Brain microvascular endothelial cell (primary cell): ENCODE results near the gene CEP131.

Source experiments
- DNase-seq: peaks from one replicate; pipeline ENCODE4 v3.0.0-alpha.2; 2020
- H3K27ac ChIP-seq: fragments of 250-450 bp; sonication (Bioruptor Pico); 2 replicates; pipeline ENCODE4 v1.5.1; 2020; ENCODE audit warnings: mild to moderate bottlenecking, moderate library complexity
- H3K27me3 ChIP-seq: fragments of 250-450 bp; sonication (Bioruptor Pico); replicated peaks from 2 replicates; pipeline ENCODE4 v1.5.1; 2020; ENCODE audit warnings: mild to moderate bottlenecking
- H3K36me3 ChIP-seq: fragments of 250-450 bp; sonication (Bioruptor Pico); replicated peaks from 2 replicates; pipeline ENCODE4 v1.5.1; 2020; ENCODE audit warnings: mild to moderate bottlenecking
- H3K4me3 ChIP-seq: 2 replicates; pipeline ENCODE4 v1.5.1; 2011; ENCODE audit warnings: low read depth, mild to moderate bottlenecking, control low read depth, low read length, moderate library complexity
- CTCF ChIP-seq: IDR thresholded peaks from 2 replicates; pipeline ENCODE4 v1.5.1; 2011; ENCODE audit warnings: low read depth, mild to moderate bottlenecking, moderate library complexity, low read length, control low read depth, inconsistent platforms; ENCODE audit errors: missing control alignments
- in situ Hi-C: cut with HindIII; loops from 2 replicates; pipeline ENCODE4 v1.10.0; 2017; ENCODE audit warnings: low sequenced_read_pairs, low pct_ligation_motif_present

CEP131 gene

DNA sequence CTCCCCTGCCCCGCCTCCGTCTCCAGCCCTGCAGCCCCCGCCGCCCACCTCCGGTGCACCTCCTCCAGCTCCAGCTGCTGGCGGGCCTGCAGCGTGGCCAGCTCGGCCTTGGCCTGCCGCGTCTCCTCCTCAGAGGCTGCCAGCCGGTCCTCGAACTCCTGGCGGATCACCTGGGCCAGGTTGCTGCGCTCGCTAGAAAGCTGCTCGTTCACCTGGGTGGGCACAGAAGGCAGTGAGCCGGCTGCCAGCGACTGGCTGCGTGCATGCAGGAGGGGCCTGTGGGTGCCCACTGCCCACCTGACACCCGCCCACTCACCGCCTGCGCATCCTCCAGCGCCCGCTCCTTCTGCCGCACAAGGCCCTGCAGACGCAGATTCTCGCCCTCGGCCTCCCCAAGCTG lies 32.2 kb downstream of the CEP131 start:
- in situ Hi-C loops = no loop called here
- Histone ChIP-seq H3K27ac (no peak overlapping the region), H3K36me3 (no peaks in the 10 kb centered on the region), H3K4me3 (no peak overlapping the region), H3K27me3 (no peaks in the 10 kb centered on the region)
- no peak for TF ChIP-seq CTCF
- no peak for DNase-seq

- TF ChIP-seq CTCF = peak; percentile 42
- H3K36me3 ChIP-seq = no peaks in the 10 kb centered on the region
- no peak for DNase-seq
- H3K27ac ChIP-seq = no peak overlapping the region
- in situ Hi-C loops = loop anchor here (5.0 kb wide), 1 partner anchor 58 kb away; no protein-coding TSS in a partner anchor
- H3K27me3 ChIP-seq = no peaks in the 10 kb centered on the region
- H3K4me3 ChIP-seq = no peak overlapping the region
Measured at GRCh38 chr17:81189670-81190530, 32.9 kb downstream of the CEP131 start.

GRCh38 chr17:81189016-81189415 lies 33.7 kb downstream of the CEP131 start:
- Histone ChIP-seq H3K27ac (no peak overlapping the region), H3K4me3 (no peak overlapping the region), H3K27me3 (no peaks in the 10 kb centered on the region), H3K36me3 (no peaks in the 10 kb centered on the region)
- DNase-seq = no peak
- no peak for TF ChIP-seq CTCF
- in situ Hi-C loops = loop anchor here (5.0 kb wide), 1 partner anchor 57 kb away; no protein-coding TSS in a partner anchor

- no peak overlapping the region for H3K4me3 ChIP-seq
- DNase-seq = no peak
- H3K27ac ChIP-seq = no peak overlapping the region
- TF ChIP-seq CTCF = no peak
- H3K27me3 ChIP-seq = no peaks in the 10 kb centered on the region
- H3K36me3 ChIP-seq = no peaks in the 10 kb centered on the region
- in situ Hi-C loops = loop anchor here (5.0 kb wide), 1 partner anchor 56 kb away; no protein-coding TSS in a partner anchor
Measured at GRCh38 chr17:81188491-81188840, 34.3 kb downstream of the CEP131 start.

DNA sequence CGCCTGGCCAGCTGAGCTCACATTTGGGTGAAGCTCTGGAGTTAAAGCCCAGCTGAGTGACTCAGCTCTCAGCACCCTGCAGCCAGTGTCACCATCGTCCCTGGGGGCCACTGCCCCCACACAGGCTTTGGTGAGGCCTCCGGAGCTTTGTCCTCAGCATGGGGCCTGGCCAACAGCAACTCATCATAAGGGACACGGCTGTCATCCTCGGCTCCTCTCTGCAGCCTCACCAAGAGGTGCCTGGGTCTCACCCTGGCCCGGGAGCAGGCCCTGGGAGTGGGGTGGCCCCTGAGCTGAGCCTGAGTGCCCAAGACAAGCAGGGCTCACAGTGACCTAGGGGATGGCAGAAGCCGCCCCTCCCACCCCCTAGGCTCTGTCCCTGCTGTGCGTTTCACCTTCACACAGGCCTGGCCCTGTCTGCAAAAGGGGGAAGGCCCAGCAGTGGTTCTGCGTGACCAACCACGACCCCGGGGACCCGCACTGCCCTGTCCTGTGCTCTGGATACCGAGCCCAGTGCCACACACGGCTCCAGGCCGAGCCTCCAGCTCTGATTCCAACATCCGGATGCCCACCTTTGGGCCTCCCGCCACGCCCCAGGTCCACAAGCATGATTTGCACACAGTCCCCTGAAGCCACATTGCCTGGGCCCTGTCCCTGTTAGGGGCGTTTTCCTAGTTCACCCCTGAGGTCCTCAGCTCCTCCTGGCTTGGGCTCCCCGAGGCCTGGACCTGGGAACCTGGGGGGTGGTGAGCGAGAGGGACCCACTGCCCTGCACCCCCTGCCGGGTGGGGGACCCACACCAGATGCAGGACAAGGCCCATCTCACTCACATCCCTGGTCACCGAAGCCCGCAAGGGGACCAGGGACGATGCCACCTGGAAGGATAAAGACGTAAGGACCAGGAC lies 34.9 kb downstream of the CEP131 start:
- no peak for DNase-seq
- in situ Hi-C loops = loop anchor here (5.0 kb wide), 1 partner anchor 56 kb away; no protein-coding TSS in a partner anchor
- no peaks in the 10 kb centered on the region for H3K27me3 ChIP-seq
- no peak for TF ChIP-seq CTCF
- no peak overlapping the region for H3K27ac ChIP-seq
- no peak overlapping the region for H3K4me3 ChIP-seq
- no peaks in the 10 kb centered on the region for H3K36me3 ChIP-seq
